OCI-LY7 (cell line): ENCODE data around the gene XRCC3. TPM values are rescaled to one million over a fixed set of nuclear protein-coding genes. Genes with fewer than 3 reads are reported as not detected.
"Not testable (repeated sequence)": the region's sequence is repeated elsewhere in the genome, so short reads cannot be mapped to it uniquely, and the experiment has no call there.

Experiments
- BruUV-seq: library from RNA; stranded (reverse); fragments of 400-500 nt; replicated peaks from 2 replicates; lab custom pipeline; 2021; lab: Mats Ljungman, UMichigan
- CTCF ChIA-PET: fragments of 300-600 bp; sonication (Branson Sonifier 250); formaldehyde crosslinking; loops from one replicate; lab custom pipeline; 2022; ENCODE audit warnings: antibody characterized with exemption; ENCODE audit not compliant: unreplicated experiment; lab: Charles Lee
- POLR2A ChIA-PET: fragments of 300-600 bp; sonication (Branson Sonifier 250); formaldehyde crosslinking; loops from one replicate; lab custom pipeline; 2022; ENCODE audit warnings: antibody characterized with exemption; lab: Charles Lee
- DNase-seq: peaks from one replicate; pipeline ENCODE4 v3.0.0-alpha.2; 2015; ENCODE audit warnings: low spot score
- H2AFZ ChIP-seq: fragments of 200-600 bp; sonication (generic), shearing (Covaris generic); 2 replicates; pipeline ENCODE4 v1.6.1; 2014; ENCODE audit warnings: mild to moderate bottlenecking, antibody characterized with exemption, low read length, moderate library complexity
- H3K27ac ChIP-seq: fragments of 200-600 bp; sonication (generic); 2 replicates; pipeline ENCODE4 v1.5.1; 2014; ENCODE audit warnings: mixed run types, low read depth, mild to moderate bottlenecking, moderate library complexity, low read length, inconsistent platforms; ENCODE audit not compliant: poor library complexity, severe bottlenecking
- H3K36me3 ChIP-seq: fragments of 200-600 bp; sonication (generic); 2 replicates; pipeline ENCODE4 v1.6.1; 2014; ENCODE audit warnings: mild to moderate bottlenecking, antibody characterized with exemption, low read length, moderate library complexity, mixed read lengths; ENCODE audit not compliant: insufficient read depth
- H3K4me1 ChIP-seq: fragments of 200-600 bp; sonication (generic); 2 replicates; pipeline ENCODE4 v1.5.1; 2014; ENCODE audit warnings: mild to moderate bottlenecking, low read length; ENCODE audit not compliant: insufficient read depth, poor library complexity, severe bottlenecking
- H3K4me2 ChIP-seq: fragments of 200-600 bp; sonication (generic); 2 replicates; pipeline ENCODE4 v1.6.1; 2014; ENCODE audit warnings: mild to moderate bottlenecking, low read length
- H3K4me3 ChIP-seq: fragments of 200-600 bp; sonication (generic); 2 replicates; pipeline ENCODE4 v1.5.1; 2014; ENCODE audit warnings: mild to moderate bottlenecking, low read depth, low read length; ENCODE audit not compliant: poor library complexity, severe bottlenecking
- H3K79me2 ChIP-seq: fragments of 200-600 bp; sonication (generic); 2 replicates; pipeline ENCODE4 v1.6.1; 2016; ENCODE audit warnings: low read depth, mild to moderate bottlenecking, low read length, moderate library complexity, mixed read lengths; ENCODE audit not compliant: insufficient read depth
- H3K9me2 ChIP-seq: fragments of 200-600 bp; sonication (generic); 2 replicates; pipeline ENCODE4 v1.6.1; 2016; ENCODE audit warnings: mild to moderate bottlenecking, low read length, mixed read lengths; ENCODE audit not compliant: insufficient read depth
- H3K9me3 ChIP-seq: fragments of 200-600 bp; sonication (generic); 2 replicates; pipeline ENCODE4 v1.6.1; 2014; ENCODE audit warnings: mild to moderate bottlenecking, mixed run types, low read length, mixed read lengths
- H4K20me1 ChIP-seq: fragments of 200-600 bp; sonication (generic); 2 replicates; pipeline ENCODE4 v1.6.1; 2014; ENCODE audit warnings: mild to moderate bottlenecking, antibody characterized with exemption, low read length, moderate library complexity, mixed read lengths; ENCODE audit not compliant: insufficient read depth
- CTCF ChIP-seq: fragments of 200-600 bp; sonication (generic); conservative IDR thresholded peaks from 2 replicates; pipeline ENCODE4 v1.5.1; 2014; ENCODE audit warnings: mild to moderate bottlenecking, antibody characterized with exemption, low read length, moderate library complexity, mixed read lengths
- EZH2phosphoT487 ChIP-seq: fragments of 200-600 bp; sonication (generic); IDR thresholded peaks from 2 replicates; pipeline ENCODE4 v1.6.1; 2018; ENCODE audit warnings: low read depth, borderline replicate concordance, mild to moderate bottlenecking, mixed run types, antibody characterized with exemption, low read length, moderate library complexity, mixed read lengths
- intact Hi-C: fragments of 100-400 bp; cut with micrococcal nuclease; formaldehyde crosslinking; loops from one replicate; pipeline ENCODE4 v1.10.0; 2022; ENCODE audit not compliant: unreplicated experiment
- total RNA-seq, 2 experiments: library from RNA; depleted of rRNA in 1 of 2; stranded (reverse); fragments of >200 nt in 1 of 2; shearing (Covaris generic) in 1 of 2; gene quantifications; 2 replicates each; pipeline ENCODE4 v1.2.3, GENCODE V29; 2014 to 2022

Gene XRCC3
- total RNA-seq, 2 experiments from 2014 or later, result 83.3 to 130 TPM

GRCh38 chr14:103656031-103656755 is 59.1 kb downstream of the XRCC3 start:
- H3K4me2 ChIP-seq, result no peak overlapping the region
- no peak for TF ChIP-seq EZH2phosphoT487
- TF ChIP-seq CTCF, result no peak

GRCh38 chr14:103654619-103655018 is 60.6 kb downstream of the XRCC3 start:
- TF ChIP-seq CTCF, result no peak
- TF ChIP-seq EZH2phosphoT487, result no peak
- CTCF ChIA-PET, result interaction anchor here (0.6 kb wide), 1 partner anchor 29 kb away, joined by 7 read pairs; no protein-coding TSS in a partner anchor
- H3K27ac ChIP-seq, result no peak overlapping the region
- peaks cover 75% of the 10 kb centered on the region for H3K36me3 ChIP-seq
- intact Hi-C loops, result no loop called here
- DNase-seq, result no peak
- no peak overlapping the region for H2AFZ ChIP-seq
- POLR2A ChIA-PET, result no interaction called here
- no peak overlapping the region for H3K4me2 ChIP-seq
- H3K9me3 ChIP-seq, result no peaks in the 10 kb centered on the region
- H3K9me2 ChIP-seq, result no peaks in the 10 kb centered on the region
- H3K79me2 ChIP-seq, result peaks cover 44% of the 10 kb centered on the region
- H3K4me3 ChIP-seq, result no peak overlapping the region
- H4K20me1 ChIP-seq, result peaks cover 3% of the 10 kb centered on the region; the same call in 1 of the 2 replicates
- BruUV-seq, result no TSS peak
- no peaks in the 10 kb centered on the region for H3K4me1 ChIP-seq

More at GRCh38 chr14:103656031-103656755, 59.1 kb downstream of the XRCC3 start:
- H3K27ac ChIP-seq, result no peak overlapping the region
- H4K20me1 ChIP-seq, result no peaks in the 10 kb centered on the region; the same call in 1 of the 2 replicates
- no peaks in the 10 kb centered on the region for H3K4me1 ChIP-seq
- no peaks in the 10 kb centered on the region for H3K9me3 ChIP-seq
- H3K9me2 ChIP-seq, result no peaks in the 10 kb centered on the region
- intact Hi-C loops, result no loop called here
- no peak overlapping the region for H2AFZ ChIP-seq
- H3K79me2 ChIP-seq, result peaks cover 29% of the 10 kb centered on the region
- peaks cover 83% of the 10 kb centered on the region for H3K36me3 ChIP-seq
- no TSS peak for BruUV-seq
- ChIA-PET POLR2A (no interaction called here), CTCF (no interaction called here)
- H3K4me3 ChIP-seq, result no peak overlapping the region
- DNase-seq, result no peak

- ChIA-PET CTCF (interaction anchor here (0.6 kb wide), 1 partner anchor 28 kb away, joined by 7 read pairs; no protein-coding TSS in a partner anchor), POLR2A (interaction anchor here (1.4 kb wide), 1 partner anchor 78 kb away, joined by 3 read pairs; no protein-coding TSS in a partner anchor)
- no peak overlapping the region for H3K4me2 ChIP-seq
- intact Hi-C loops, result no loop called here
- H2AFZ ChIP-seq, result no peak overlapping the region
- H3K79me2 ChIP-seq, result peaks cover 52% of the 10 kb centered on the region
- peaks cover 3% of the 10 kb centered on the region; the same call in 1 of the 2 replicates for H4K20me1 ChIP-seq
- H3K9me2 ChIP-seq, result no peaks in the 10 kb centered on the region
- BruUV-seq, result no TSS peak
- peaks cover 67% of the 10 kb centered on the region for H3K36me3 ChIP-seq
- DNase-seq, result no peak
- no peak overlapping the region for H3K27ac ChIP-seq
- TF ChIP-seq CTCF, result no peak
- no peaks in the 10 kb centered on the region for H3K4me1 ChIP-seq
- H3K9me3 ChIP-seq, result no peaks in the 10 kb centered on the region
- no peak overlapping the region for H3K4me3 ChIP-seq
Observed at GRCh38 chr14:103653805-103654204, 61.4 kb downstream of the XRCC3 start.

- H3K9me2 ChIP-seq, DNase-seq, H4K20me1 ChIP-seq, H3K4me3 ChIP-seq, H2AFZ ChIP-seq, H3K4me2 ChIP-seq, H3K9me3 ChIP-seq, intact Hi-C loops, H3K4me1 ChIP-seq, H3K27ac ChIP-seq, CTCF ChIA-PET, BruUV-seq: not testable (repeated sequence)
- Histone ChIP-seq H3K79me2 (peaks cover 57% of the 10 kb centered on the region), H3K36me3 (peaks cover 65% of the 10 kb centered on the region)
- POLR2A ChIA-PET, result interaction anchor here (0.6 to 1.4 kb wide), 2 partner anchors 69 to 78 kb away, joined by 3 read pairs; no protein-coding TSS in a partner anchor
Observed at GRCh38 chr14:103653336-103653735, 61.9 kb downstream of the XRCC3 start.
